B cell (primary cell): Measurements from ENCODE around the gene EPN1. TPM values are rescaled to one million over a fixed set of nuclear protein-coding genes. Genes with fewer than 3 reads are reported as not detected.
A peak's percentile ranks its signal among the peaks of the same experiment; 100 is the strongest.

Source experiments
- ATAC-seq: fragments of 200-7000 bp; cut with Tn5 transposase; one replicate; pipeline ENCODE4 v1.10.0; 2021; ENCODE audit warnings: low read depth, mild to moderate bottlenecking, moderate number of reproducible peaks, moderate library complexity
- CTCF ChIA-PET: fragments of 350-600 bp; sonication (Branson Sonifier 250); formaldehyde crosslinking; loops from one replicate; lab custom pipeline; 2021; ENCODE audit warnings: antibody characterized with exemption, inconsistent platforms; lab: Charles Lee
- POLR2A ChIA-PET: fragments of 350-600 bp; sonication (Branson Sonifier 250); formaldehyde crosslinking; loops from one replicate; lab custom pipeline; 2021; ENCODE audit warnings: antibody characterized with exemption; lab: Charles Lee
- DNase-seq: peaks from one replicate; pipeline ENCODE4 v3.0.0; 2013
- H2AFZ ChIP-seq: 2 replicates; pipeline ENCODE4 v1.6.1; 2012; ENCODE audit warnings: mild to moderate bottlenecking, low read depth, low read length; ENCODE audit not compliant: insufficient read depth, poor library complexity, severe bottlenecking
- H3K27ac ChIP-seq, 2 donors: 1 replicate in 1 of 2; 2 replicates in 1 of 2; pipeline ENCODE4 v1.5.1; 2012 to 2013; ENCODE audit warnings: low read length in 2 of 2, mild to moderate bottlenecking in 2 of 2, moderate library complexity in 1 of 2
- H3K27me3 ChIP-seq, 4 experiments: fragments of 200-600 bp in 1 of 4; sonication (generic) in 1 of 4; replicated peaks in 1 of 4; 1 replicate in 2 of 4; 2 replicates in 2 of 4; pipeline versions ENCODE4 v1.6.1 to v1.7.0; 2013 to 2016; ENCODE audit warnings: low read length in 3 of 4, mild to moderate bottlenecking in 2 of 4, mixed read lengths in 1 of 4, moderate library complexity in 1 of 4; ENCODE audit not compliant: insufficient read depth in 4 of 4, control insufficient read depth in 3 of 4; ENCODE audit errors: control extremely low read depth in 1 of 4
- H3K36me3 ChIP-seq, 2 experiments: replicated peaks in 1 of 2; 1 replicate in 1 of 2; 2 replicates in 1 of 2; pipeline versions ENCODE4 v1.6.1 to v1.7.1; 2013; ENCODE audit warnings: low read length in 1 of 2; ENCODE audit not compliant: insufficient read depth in 2 of 2, control insufficient read depth in 1 of 2; ENCODE audit errors: control extremely low read depth in 1 of 2, extremely low read depth in 1 of 2
- H3K4me1 ChIP-seq, 2 donors: fragments of 200-600 bp in 1 of 2; sonication (generic) in 1 of 2; 1 replicate in 1 of 2; 2 replicates in 1 of 2; pipeline versions ENCODE4 v1.5.1 to v1.6.1; 2013 to 2017; ENCODE audit warnings: low read length in 2 of 2; ENCODE audit not compliant: control insufficient read depth in 2 of 2, insufficient read depth in 2 of 2
- H3K4me2 ChIP-seq: replicated peaks from 2 replicates; pipeline ENCODE3; 2012; ENCODE audit warnings: mild to moderate bottlenecking, low read depth, low read length; ENCODE audit not compliant: poor library complexity, severe bottlenecking
- H3K4me3 ChIP-seq, 5 experiments: fragments of 200-600 bp in 1 of 5; sonication (generic) in 1 of 5; 1 replicate in 3 of 5; 2 replicates in 2 of 5; pipeline versions ENCODE4 v1.5.1 to v1.7.0; 2011 to 2016; ENCODE audit warnings: low read length in 4 of 5, mild to moderate bottlenecking in 4 of 5, low read depth in 2 of 5, control low read depth in 1 of 5, moderate library complexity in 1 of 5; ENCODE audit not compliant: insufficient read depth in 1 of 5; ENCODE audit errors: control extremely low read depth in 1 of 5, extremely low read depth in 1 of 5
- H3K79me2 ChIP-seq: fragments of 200-600 bp; sonication (generic); one replicate; pipeline ENCODE4 v1.6.0; 2016; ENCODE audit warnings: low read length; ENCODE audit not compliant: control insufficient read depth, insufficient read depth
- H3K9ac ChIP-seq: fragments of 200-600 bp; sonication (generic); 2 replicates; pipeline ENCODE4 v1.6.1; 2017; ENCODE audit warnings: mild to moderate bottlenecking, low read length, moderate library complexity
- H3K9me3 ChIP-seq, 3 donors: one replicate each; pipeline versions ENCODE4 v1.6.1 to v1.7.1; 2013; ENCODE audit warnings: low read length in 2 of 3; ENCODE audit not compliant: control insufficient read depth in 2 of 3, insufficient read depth in 1 of 3; ENCODE audit errors: control extremely low read depth in 1 of 3
- H4K20me1 ChIP-seq: 2 replicates; pipeline ENCODE4 v1.6.0; 2012; ENCODE audit warnings: mild to moderate bottlenecking, low read length; ENCODE audit not compliant: insufficient read depth, control insufficient read depth, poor library complexity, severe bottlenecking
- H3K27ac Mint-ChIP-seq: one replicate; pipeline ENCODE4 v1.8.0; 2021; ENCODE audit warnings: mixed read lengths
- H3K27me3 Mint-ChIP-seq: one replicate; pipeline ENCODE4 v1.8.0; 2021; ENCODE audit warnings: mixed read lengths
- H3K4me1 Mint-ChIP-seq: one replicate; pipeline ENCODE4 v1.8.0; 2021; ENCODE audit warnings: mixed read lengths
- H3K4me3 Mint-ChIP-seq: one replicate; pipeline ENCODE4 v1.8.0; 2021; ENCODE audit warnings: mixed read lengths
- H3K9me3 Mint-ChIP-seq: one replicate; pipeline ENCODE4 v1.8.0; 2022; ENCODE audit warnings: mixed read lengths; ENCODE audit not compliant: insufficient read depth
- EZH2 ChIP-seq: IDR thresholded peaks from 2 replicates; pipeline ENCODE4 v1.6.1; 2012; ENCODE audit warnings: borderline replicate concordance, low read depth, mild to moderate bottlenecking, moderate library complexity, low read length; ENCODE audit not compliant: insufficient read depth, poor library complexity, severe bottlenecking
- WGBS: methylation state at CpG from one replicate; pipeline ENCODE4 v1.1.5; 2013; ENCODE audit warnings: missing lambda C conversion rate; ENCODE audit not compliant: insufficient coverage; 5-methylcytosine and 5-hydroxymethylcytosine counted together
- intact Hi-C: fragments of 100-400 bp; cut with micrococcal nuclease; formaldehyde crosslinking; loops from one replicate; pipeline ENCODE4 v1.10.0; 2022
- polyA plus RNA-seq: library from polyadenylated mRNA; depleted of rRNA; stranded (reverse); fragments of >200 nt; gene quantifications from 2 replicates; pipeline ENCODE4 v1.2.3, GENCODE V29; 2012
- total RNA-seq, 2 donors: library from RNA; stranded (reverse); fragments of 120-200 nt in 1 of 2; gene quantifications; 1 replicate in 1 of 2; 2 replicates in 1 of 2; pipeline versions ENCODE4 v1.2.3 to v1.2.4, GENCODE V29; 2013 to 2022
- TF ChIP-seq, protein P1 (sequence below): fragments of 200-600 bp; IDR thresholded peaks from one replicate; pipeline ENCODE4 v1.8.0; 2022; ENCODE audit warnings: antibody characterized with exemption, mild to moderate bottlenecking

Gene EPN1
- total and polyA plus RNA-seq, 2 donors (not counting 1 experiment from before 2014, with no cell fraction given) = 54.4 to 63.9 TPM

DNA sequence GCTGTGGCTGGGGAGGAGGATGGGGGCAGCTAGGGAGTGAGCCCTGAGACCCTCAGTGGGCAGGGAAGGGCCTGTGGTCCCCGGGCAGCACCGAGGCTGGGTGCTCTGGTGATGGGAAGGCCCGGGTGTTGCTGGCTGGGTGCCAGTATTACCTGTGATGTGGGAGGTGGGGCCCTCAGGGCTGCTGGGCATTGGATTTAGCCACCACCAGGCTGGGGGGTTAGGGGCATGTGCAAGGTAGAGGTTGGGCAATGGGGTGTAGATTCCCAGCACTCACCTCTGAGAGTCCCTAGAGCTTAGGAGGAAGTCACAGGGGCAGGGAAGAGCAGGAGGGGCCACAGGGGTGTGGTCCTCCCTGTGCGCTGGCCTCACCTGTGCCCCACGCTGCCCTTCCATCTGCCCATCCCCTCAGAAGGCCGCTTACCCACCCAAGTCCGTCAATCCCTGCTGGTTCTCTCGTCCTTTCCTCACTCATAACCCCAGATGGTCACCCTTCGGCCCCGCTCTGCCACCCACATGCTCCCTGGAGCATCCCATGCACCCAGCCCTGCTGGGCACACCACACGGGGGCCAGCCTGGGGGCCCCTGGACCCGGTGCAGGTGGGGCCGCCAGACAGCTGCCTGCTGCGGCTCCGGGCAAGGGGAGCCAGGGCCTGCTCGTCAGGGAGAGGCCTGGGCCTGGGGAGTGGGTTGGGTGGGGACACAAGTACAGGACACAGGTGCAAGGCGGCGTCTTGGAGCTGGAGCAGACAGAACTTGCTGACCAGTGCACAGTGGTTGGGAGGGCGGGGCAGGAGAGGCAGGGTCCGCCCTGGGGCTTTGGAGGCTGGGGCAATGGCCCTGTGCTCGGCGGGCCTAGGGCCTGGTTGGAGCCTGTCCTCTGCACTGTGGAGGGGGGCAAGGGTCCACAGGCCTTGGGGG is 12.5 kb downstream of the EPN1 start:
- POLR2A ChIA-PET = no interaction called here
- Mint-ChIP-seq H3K4me1 (peaks cover 38% of the 10 kb centered on the region), H3K27me3 (no peaks in the 10 kb centered on the region), H3K9me3 (no peaks in the 10 kb centered on the region), H3K4me3 (no peak overlapping the region), H3K27ac (peak overlapping the region; percentile 41)
- Histone ChIP-seq H4K20me1 (peaks cover 93% of the 10 kb centered on the region), H3K9ac (no peak overlapping the region), H3K4me3 (no peak overlapping the region), H3K4me1 (peaks cover 9 to 30% of the 10 kb centered on the region in 2 donors), H3K9me3 (no peaks in the 10 kb centered on the region), H3K27ac (peak overlapping the region in 1 of 2 donors; percentile 23), H3K4me2 (peak overlapping the region; percentile 39), H2AFZ (no peak overlapping the region), H3K36me3 (peaks cover 0 to 86% of the 10 kb centered on the region in 2 experiments), H3K79me2 (peaks cover 74% of the 10 kb centered on the region), H3K27me3 (no peaks in the 10 kb centered on the region)
- CTCF ChIA-PET = no interaction called here
- intact Hi-C loops = no loop called here
- 98% methylated on average over 19 of the region's 22 CpGs for WGBS
- no peak for ATAC-seq
- DNase-seq = no peak
- TF ChIP-seq EZH2 = no peak
- TF ChIP-seq, protein P1, sequence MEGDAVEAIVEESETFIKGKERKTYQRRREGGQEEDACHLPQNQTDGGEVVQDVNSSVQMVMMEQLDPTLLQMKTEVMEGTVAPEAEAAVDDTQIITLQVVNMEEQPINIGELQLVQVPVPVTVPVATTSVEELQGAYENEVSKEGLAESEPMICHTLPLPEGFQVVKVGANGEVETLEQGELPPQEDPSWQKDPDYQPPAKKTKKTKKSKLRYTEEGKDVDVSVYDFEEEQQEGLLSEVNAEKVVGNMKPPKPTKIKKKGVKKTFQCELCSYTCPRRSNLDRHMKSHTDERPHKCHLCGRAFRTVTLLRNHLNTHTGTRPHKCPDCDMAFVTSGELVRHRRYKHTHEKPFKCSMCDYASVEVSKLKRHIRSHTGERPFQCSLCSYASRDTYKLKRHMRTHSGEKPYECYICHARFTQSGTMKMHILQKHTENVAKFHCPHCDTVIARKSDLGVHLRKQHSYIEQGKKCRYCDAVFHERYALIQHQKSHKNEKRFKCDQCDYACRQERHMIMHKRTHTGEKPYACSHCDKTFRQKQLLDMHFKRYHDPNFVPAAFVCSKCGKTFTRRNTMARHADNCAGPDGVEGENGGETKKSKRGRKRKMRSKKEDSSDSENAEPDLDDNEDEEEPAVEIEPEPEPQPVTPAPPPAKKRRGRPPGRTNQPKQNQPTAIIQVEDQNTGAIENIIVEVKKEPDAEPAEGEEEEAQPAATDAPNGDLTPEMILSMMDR = no peak
